ENCODE measurements around the gene ZNF407. TPM values are rescaled to one million over a fixed set of nuclear protein-coding genes. Genes with fewer than 3 reads are reported as not detected.

Gene ZNF407
- total RNA-seq, 1 donor from 2014 or later: 14.2 TPM

DNA sequence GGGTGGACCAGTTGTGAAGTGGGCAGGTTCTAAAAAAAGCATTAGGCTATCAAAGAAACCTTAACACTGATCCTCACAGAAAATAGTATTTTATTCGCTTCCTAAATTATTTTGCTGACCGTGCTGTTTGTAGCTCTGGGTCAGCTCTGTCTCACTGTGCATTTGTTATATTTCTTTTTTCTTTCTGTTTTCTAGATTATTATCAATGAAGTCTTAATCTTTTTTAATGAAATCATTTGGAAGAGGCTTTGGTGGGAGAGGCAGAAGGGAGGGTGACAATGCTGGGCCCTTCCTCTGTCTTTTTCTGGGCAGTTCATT lies 397.7 kb downstream of the ZNF407 start:
- TF ChIP-seq, protein P1, sequence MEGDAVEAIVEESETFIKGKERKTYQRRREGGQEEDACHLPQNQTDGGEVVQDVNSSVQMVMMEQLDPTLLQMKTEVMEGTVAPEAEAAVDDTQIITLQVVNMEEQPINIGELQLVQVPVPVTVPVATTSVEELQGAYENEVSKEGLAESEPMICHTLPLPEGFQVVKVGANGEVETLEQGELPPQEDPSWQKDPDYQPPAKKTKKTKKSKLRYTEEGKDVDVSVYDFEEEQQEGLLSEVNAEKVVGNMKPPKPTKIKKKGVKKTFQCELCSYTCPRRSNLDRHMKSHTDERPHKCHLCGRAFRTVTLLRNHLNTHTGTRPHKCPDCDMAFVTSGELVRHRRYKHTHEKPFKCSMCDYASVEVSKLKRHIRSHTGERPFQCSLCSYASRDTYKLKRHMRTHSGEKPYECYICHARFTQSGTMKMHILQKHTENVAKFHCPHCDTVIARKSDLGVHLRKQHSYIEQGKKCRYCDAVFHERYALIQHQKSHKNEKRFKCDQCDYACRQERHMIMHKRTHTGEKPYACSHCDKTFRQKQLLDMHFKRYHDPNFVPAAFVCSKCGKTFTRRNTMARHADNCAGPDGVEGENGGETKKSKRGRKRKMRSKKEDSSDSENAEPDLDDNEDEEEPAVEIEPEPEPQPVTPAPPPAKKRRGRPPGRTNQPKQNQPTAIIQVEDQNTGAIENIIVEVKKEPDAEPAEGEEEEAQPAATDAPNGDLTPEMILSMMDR (IDR thresholded peaks at IDR 0.05): no peak
- Mint-ChIP-seq H3K27me3 (ENCODE audit: unreplicated experiment) (no peaks in the 10 kb centered on the region), H3K36me3 (ENCODE audit: unreplicated experiment) (no peaks in the 10 kb centered on the region), H3K4me1 (ENCODE audit: unreplicated experiment) (peaks cover 41% of the 10 kb centered on the region), H3K9me3 (ENCODE audit: unreplicated experiment) (no peaks in the 10 kb centered on the region), H3K4me3 (ENCODE audit: unreplicated experiment) (peak overlapping the region; percentile 49), H3K27ac (ENCODE audit: unreplicated experiment) (peak overlapping the region; percentile 83)
- DNase-seq (ENCODE audit: extremely low spot score, unreplicated experiment): no peak

DNA sequence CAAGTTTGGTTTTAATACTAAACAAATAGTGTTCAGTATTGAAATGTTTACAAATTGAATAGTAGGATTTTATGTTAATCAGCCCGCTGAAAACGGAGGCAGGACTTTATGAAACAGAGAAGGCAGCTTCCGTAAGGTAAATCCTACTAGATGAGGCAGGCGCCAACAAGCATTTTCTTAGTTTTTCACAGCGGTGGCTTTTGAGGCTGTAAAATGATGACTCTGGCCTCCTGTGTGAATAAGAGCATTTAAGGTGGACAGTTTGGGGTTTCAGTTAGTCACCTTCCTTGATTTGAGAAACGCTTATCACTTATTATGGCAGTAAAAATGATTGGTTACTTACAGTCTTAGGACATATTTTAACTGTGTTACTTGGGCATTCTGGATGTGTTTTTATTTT lies 398.4 kb downstream of the ZNF407 start:
- Mint-ChIP-seq H3K36me3 (ENCODE audit: unreplicated experiment) (no peaks in the 10 kb centered on the region), H3K9me3 (ENCODE audit: unreplicated experiment) (no peaks in the 10 kb centered on the region)

DNA sequence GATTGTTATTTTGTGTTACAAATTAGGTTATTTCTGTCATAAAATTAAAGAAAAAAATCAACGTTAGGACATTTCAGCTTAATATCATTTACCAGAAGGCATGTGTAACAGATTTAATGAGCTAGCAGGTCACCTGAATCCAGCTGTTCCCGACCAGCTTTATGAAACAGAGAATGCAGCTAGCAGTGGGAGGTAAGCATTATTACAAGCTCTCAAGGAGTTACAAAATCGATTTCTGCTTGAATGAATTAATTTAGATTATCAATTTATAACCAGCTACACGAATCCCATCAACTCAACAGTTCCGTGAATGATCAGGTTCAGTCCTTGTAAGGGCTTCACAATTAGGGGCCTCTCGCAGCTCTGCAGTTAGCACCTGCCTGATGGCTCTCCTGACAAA lies 399.3 kb downstream of the ZNF407 start:
- Mint-ChIP-seq H3K4me1 (ENCODE audit: unreplicated experiment) (peaks cover 32% of the 10 kb centered on the region), H3K27me3 (ENCODE audit: unreplicated experiment) (no peaks in the 10 kb centered on the region), H3K36me3 (ENCODE audit: unreplicated experiment) (no peaks in the 10 kb centered on the region), H3K4me3 (ENCODE audit: unreplicated experiment) (no peak overlapping the region), H3K9me3 (ENCODE audit: unreplicated experiment) (no peaks in the 10 kb centered on the region), H3K27ac (ENCODE audit: unreplicated experiment) (no peak overlapping the region)
- TF ChIP-seq, protein P1 (IDR thresholded peaks at IDR 0.05): no peak
- no peak for DNase-seq (ENCODE audit: extremely low spot score, unreplicated experiment)

More for the DNA sequence above, 398.4 kb downstream of the ZNF407 start:
- Mint-ChIP-seq H3K27me3 (ENCODE audit: unreplicated experiment) (no peaks in the 10 kb centered on the region), H3K4me3 (ENCODE audit: unreplicated experiment) (no peak overlapping the region), H3K4me1 (ENCODE audit: unreplicated experiment) (peaks cover 34% of the 10 kb centered on the region), H3K27ac (ENCODE audit: unreplicated experiment) (peak overlapping the region; percentile 83)
- no peak for DNase-seq (ENCODE audit: extremely low spot score, unreplicated experiment)
- TF ChIP-seq, protein P1 (IDR thresholded peaks at IDR 0.05): no peak

DNA sequence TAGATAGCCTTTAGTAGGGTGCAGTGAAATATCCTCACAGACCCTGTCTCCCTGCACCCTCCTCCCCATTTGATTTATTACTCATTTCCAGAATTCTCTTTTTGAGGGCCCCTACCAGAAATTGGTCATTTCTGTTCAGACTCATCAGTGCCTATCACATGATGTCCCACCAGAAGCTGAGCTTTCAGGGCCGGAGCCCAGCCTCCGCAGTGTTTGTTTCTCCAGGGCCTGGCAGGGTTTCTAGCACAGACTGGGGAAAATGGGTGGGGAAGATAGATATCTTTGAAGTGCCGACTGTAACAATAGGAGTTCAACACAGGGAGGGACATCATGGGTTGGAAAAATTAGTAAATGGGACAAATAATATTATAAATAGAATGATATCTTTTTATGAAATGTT lies 403.2 kb downstream of the ZNF407 start:
- no peak overlapping the region for H3K27ac Mint-ChIP-seq (ENCODE audit: unreplicated experiment)
- no peak for DNase-seq (ENCODE audit: extremely low spot score, unreplicated experiment)
- H3K36me3 Mint-ChIP-seq (ENCODE audit: unreplicated experiment): no peaks in the 10 kb centered on the region
- TF ChIP-seq, protein P1 (IDR thresholded peaks at IDR 0.05): no peak
- no peak overlapping the region for H3K4me3 Mint-ChIP-seq (ENCODE audit: unreplicated experiment)
- no peaks in the 10 kb centered on the region for H3K9me3 Mint-ChIP-seq (ENCODE audit: unreplicated experiment)
- H3K4me1 Mint-ChIP-seq (ENCODE audit: unreplicated experiment): peaks cover 14% of the 10 kb centered on the region
- H3K27me3 Mint-ChIP-seq (ENCODE audit: unreplicated experiment): no peaks in the 10 kb centered on the region

DNA sequence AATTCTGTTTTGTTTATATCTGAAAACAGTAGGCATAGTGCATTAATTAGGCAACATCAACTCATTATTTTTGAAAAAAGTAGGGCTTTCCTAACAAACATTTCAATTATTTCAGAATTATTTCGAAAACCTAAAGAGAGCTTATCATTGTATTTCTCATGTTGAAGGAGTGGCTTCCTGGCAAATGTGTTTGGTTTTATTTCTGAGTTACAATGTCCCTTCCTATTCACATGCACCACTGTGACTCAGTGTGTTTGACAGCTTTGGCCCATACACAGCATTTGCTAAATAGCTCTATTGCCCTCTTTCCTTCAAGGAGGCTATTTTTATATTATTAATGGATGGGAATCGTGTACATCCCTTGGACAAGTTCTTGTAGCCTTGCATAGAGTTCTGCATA lies 405.4 kb downstream of the ZNF407 start:
- Mint-ChIP-seq H3K27ac (ENCODE audit: unreplicated experiment) (no peak overlapping the region), H3K4me1 (ENCODE audit: unreplicated experiment) (no peaks in the 10 kb centered on the region), H3K9me3 (ENCODE audit: unreplicated experiment) (no peaks in the 10 kb centered on the region), H3K27me3 (ENCODE audit: unreplicated experiment) (no peaks in the 10 kb centered on the region), H3K4me3 (ENCODE audit: unreplicated experiment) (no peak overlapping the region), H3K36me3 (ENCODE audit: unreplicated experiment) (no peaks in the 10 kb centered on the region)
- no peak for DNase-seq (ENCODE audit: extremely low spot score, unreplicated experiment)
- TF ChIP-seq, protein P1 (IDR thresholded peaks at IDR 0.05): no peak
